HTERT RPE-1 (cell line): ENCODE data around the gene SPP1.
"Not testable (repeated sequence)": the region's sequence is repeated elsewhere in the genome, so short reads cannot be mapped to it uniquely, and the experiment has no call there.

ENCODE experiments used
- in situ Hi-C: fragments of 300-500 bp; cut with MboI; formaldehyde crosslinking; loops from 4 replicates; pipeline ENCODE4 v1.14.3; 2020; ENCODE audit warnings: low sequenced_read_pairs

SPP1 gene

DNA sequence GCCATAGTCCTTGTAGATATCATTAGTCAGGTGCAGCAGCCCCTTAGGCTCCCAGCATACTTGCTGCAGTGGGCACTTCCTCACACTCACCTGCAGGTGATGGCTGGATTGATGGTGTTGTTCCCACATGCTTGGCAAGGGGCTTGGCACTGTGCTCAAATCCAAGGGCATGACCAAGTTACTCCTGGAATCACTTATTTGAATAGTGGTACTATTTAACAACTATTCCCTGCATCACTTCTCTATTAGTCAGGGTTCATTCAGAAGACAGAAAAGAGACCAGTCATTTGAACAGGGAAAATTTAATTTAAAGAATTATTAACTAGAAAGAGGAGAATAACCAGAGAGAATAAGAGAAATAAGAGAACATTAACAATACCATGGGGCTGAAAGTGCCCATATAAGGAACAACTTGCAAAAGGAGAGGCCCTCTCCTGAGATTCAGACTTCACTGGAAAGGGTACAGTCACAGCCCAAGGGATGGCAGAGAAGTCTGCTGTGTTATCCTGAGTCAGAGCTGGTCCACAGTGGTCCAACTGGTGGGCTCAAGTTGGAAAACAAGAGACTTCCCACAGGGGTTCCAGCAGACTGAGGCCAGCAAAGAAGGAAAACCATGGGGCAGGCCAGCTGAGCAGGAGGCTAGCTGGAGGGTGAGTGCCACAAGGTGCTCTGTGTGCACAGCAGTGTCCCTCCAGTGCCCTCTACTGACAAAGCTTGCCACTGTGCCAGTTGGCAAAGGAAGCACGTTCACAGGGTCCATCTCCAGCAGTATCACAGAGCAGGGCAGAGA, 9.8 kb downstream of the SPP1 start:
- in situ Hi-C loops: no loop called here

DNA sequence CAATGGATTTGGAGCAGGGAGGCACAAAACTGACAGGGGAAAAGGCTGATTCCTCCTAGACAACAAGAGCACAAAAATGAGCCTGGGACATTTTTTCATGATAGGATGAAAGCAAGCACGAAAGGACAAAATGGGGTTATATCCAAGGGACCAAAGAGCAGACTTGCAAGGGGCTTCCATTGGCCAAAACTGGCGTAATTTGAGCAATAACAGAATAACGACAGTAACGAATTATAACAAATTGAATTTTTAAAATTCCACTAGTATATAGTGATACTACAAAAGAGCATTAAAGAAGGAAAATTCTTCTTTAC, 10.3 kb downstream of the SPP1 start:
- in situ Hi-C loops: no loop called here

DNA sequence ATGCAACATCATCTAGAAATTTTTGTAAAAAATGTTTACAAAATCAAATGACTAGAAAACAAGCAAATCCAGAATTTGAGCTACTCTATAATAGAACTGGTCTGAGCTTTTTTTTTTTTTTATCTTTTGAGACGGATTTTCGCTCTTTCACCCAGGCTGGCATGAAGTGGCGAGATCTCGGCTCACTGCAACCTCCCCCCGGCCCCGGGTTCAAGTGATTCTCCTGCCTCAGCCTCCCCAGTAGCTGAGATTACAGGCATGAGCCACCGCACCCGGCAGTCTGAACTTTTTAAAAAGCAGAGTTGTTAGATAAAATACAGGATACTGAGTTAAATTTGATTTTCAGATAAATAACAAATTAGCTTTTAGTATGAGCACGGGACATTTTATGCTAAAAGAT, 11.0 kb downstream of the SPP1 start:
- in situ Hi-C loops: no loop called here

DNA sequence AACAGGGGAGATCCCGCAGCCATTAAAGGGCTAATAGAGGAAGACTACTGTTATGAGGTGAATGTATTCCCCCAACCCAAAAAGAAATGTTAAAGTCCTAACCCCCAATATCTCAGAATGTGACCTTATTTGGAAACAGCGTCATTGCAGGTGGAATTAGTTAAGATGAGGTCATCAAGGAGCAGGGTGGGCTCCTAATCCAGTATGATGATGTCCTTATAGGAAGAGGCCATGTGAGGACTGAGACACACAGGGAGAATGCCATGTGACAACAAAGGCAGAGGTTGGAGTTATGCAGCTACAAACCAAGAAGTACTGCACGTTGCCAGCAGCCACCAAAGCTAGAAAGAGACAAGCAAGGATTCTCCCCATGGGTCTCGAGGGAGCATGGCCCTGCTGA, 14.3 kb downstream of the SPP1 start:
- in situ Hi-C loops: no loop called here

DNA sequence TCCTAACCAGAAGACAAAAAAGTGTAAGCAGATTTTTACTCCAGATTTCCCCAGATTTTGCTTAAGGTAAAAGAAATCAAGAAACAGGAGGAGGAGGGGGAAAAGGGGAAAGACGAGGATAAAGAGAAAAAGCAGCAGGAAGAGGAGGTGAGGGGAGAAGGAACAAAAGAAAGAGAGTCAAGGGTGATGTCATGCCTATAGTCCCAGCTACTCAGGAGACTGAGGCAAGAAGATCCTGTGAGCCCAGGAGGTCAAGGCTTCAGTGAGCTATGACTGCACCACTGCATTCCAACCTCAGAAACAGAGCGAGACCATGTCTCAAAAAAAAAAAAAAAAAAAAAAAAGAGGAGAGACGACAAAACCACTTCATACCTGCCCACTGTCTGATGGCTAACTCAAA, 19.9 kb downstream of the SPP1 start:
- in situ Hi-C loops: no loop called here

DNA sequence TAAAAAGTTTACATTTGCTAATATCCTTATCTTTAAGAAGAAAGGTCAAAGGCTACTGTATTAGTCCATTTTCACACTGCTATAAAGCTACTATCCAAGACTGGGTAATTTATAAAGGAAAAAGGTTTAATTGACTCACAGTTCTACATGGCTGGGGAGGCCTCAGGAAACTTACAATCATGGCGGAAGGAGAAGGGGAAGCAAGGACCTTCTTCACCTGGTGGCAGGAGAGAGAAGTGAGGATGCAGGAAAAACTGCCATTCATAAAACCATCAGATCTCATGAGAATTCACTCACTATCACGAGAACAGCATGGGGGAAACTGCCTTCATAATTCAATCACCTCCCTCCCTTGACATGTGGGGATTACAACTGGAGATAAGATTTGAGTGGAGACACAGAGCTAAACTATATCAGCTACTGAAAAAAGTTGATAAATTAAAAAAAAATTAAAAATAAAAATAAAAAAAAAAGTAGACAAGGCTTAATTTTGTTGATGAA, 23.7 kb downstream of the SPP1 start:
- in situ Hi-C loops: not testable (repeated sequence)

DNA sequence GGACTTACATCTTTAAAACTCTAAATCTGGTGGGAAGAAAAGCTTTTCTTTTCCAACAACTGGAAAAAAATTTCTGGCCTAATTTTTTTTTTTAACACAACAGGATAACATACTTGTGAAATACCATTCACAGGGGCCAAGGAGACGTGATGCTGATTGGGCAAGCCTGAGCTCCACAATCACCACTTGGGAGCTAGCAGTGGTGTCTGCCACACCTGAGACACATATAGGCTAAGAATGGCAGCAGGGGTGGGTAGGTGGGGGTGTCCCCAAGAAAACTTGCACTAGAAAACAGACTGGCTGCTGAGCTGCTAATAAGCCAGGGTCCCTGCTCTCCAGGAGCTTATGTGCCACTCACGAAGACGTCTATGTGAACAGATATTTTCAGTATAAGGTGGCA, 26.4 kb downstream of the SPP1 start:
- in situ Hi-C loops: no loop called here

DNA sequence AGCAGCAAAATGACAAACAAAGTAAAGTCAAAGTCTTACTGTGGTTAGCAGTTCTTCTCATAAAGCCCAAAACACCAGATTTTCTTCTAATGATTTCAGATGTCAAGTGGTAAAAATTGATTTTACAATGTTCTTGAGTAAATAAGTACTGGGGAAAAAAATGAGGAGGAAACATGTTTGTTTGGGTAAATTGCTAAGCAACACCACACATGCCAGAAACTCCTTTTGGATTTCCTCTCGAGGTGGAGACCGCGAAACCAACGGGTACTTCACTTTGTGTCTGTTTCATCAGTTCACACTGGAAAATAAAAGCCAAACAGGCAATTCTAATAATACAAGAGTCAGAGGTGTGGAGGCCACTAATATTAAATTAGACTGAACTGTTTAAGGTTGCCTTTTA, 27.3 kb downstream of the SPP1 start:
- in situ Hi-C loops: no loop called here

DNA sequence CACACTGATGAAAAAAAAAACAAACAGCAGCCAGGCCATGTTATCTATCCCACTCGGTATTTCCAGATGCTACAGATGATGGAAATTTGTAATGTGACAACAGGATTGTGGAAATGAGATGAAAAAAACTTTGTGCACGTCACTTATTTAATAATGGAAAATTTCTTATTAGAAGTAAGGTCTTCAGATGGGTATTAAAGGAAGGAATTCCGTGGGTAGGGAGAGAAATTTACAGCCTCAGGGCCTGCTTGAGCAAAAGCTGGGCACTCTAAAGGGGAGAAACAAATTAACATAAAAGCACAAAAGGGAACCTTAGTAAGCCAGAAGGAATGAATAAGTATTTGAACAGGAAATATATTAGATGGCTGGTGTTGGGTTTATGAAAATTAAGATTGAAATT, 27.7 kb downstream of the SPP1 start:
- in situ Hi-C loops: no loop called here

DNA sequence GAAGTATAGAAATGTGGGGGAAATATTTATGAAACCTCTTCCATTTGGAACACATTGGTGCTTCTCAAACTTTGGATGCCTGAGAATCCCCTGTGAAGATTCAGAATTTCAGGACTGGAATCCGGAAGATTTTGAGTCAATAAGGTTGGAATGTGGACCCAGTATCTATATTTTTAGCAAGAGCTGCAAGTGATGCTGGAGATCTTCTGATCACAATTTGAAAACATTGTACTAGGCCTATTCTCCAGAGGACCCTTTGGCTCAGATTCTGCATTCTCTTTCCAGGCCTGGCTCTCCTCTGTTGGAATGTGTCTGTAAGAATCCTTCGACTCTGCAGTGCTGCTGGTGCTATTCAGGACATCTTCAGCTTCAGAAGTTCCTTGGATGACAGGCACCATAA, 29.6 kb downstream of the SPP1 start:
- in situ Hi-C loops: no loop called here

DNA sequence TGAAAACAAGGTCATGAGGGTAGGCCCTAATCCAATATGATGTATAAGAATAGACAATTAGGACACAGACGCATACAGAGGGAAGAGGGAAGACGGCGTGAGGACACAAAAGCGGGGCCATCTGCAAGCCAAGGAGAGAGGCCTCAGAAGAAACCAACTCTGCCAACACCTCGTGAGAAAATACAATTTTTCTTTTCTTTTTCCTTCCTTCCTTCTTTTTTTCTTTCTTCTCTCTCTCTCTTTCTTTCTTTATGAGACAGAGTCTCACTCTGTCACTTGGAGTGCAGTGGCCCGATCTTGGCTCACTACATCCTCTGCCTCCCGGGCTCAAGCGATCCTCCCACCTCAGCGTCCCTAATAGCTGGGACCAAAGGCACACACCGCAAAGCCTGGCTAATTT, 30.4 kb downstream of the SPP1 start:
- in situ Hi-C loops: no loop called here

DNA sequence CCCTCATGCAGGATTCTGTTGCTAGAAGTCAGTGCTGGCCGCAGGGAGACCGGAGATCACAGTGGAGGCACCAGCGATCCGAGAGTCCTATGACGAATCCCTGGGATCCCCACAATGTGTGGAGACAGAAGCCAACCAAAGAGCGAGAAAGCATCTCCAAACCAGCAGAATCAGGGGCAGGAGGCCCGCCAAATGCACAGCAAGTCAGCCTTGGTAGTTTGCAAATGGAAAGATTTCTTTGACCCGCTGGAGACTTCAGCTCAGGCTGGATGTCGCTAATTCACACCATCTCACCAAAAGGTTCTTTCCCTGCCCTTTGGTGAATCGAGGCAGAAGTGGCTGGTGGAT, 31.4 kb downstream of the SPP1 start:
- in situ Hi-C loops: no loop called here

DNA sequence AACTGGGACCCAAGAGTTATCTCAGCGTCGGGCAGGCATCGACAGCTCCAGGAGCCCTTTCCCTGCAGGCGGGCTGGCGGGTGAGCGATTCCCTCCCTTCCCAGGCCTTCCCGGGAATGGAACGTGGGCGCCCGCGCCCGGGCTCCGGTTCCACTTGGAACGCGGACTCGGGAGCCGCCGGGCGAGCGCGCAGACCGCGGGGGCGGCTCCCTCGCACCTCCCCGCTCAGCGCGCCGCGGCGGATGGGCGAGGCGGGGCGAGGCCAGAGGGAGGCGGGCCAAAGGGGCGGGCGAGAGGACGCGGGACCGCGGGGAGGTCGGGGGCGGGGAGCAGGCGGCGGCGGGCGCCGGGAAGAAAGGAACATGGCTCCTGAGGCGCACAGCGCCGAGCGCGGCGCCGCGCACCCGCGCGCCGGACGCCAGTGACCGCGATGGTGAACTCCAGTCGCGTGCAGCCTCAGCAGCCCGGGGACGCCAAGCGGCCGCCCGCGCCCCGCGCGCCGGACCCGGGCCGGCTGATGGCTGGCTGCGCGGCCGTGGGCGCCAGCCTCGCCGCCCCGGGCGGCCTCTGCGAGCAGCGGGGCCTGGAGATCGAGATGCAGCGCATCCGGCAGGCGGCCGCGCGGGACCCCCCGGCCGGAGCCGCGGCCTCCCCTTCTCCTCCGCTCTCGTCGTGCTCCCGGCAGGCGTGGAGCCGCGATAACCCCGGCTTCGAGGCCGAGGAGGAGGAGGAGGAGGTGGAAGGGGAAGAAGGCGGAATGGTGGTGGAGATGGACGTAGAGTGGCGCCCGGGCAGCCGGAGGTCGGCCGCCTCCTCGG, 32.0 kb downstream of the SPP1 start, which contains the start of gene PKD2:
Gene PKD2, plus strand, starts transcription at position 332 of the 818 bp plus-strand sequence. Its CDS starts 99 bp downstream, at position 431.
- in situ Hi-C loops: no loop called here

DNA sequence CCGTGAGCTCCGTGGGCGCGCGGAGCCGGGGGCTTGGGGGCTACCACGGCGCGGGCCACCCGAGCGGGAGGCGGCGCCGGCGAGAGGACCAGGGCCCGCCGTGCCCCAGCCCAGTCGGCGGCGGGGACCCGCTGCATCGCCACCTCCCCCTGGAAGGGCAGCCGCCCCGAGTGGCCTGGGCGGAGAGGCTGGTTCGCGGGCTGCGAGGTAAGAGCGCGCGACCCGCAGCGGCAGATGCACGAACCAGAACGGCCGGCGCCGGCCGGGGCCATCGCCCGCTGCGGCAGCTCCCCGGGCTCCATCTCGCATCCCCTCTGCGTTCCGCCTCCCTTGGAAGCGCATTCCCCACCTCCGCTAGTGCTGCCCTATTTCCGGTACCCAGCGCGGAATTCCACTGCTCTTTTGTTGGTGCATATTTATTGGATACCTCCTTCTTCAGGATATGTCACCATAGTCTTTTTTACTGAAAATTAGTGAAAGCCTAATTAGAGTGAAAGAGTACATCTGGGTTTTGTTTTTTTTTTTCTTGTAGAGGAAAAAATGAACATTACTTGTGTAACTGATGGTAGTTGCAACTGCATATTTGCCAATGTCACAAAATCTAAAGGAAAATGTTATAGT, 32.7 kb downstream of the SPP1 start:
- in situ Hi-C loops: no loop called here

DNA sequence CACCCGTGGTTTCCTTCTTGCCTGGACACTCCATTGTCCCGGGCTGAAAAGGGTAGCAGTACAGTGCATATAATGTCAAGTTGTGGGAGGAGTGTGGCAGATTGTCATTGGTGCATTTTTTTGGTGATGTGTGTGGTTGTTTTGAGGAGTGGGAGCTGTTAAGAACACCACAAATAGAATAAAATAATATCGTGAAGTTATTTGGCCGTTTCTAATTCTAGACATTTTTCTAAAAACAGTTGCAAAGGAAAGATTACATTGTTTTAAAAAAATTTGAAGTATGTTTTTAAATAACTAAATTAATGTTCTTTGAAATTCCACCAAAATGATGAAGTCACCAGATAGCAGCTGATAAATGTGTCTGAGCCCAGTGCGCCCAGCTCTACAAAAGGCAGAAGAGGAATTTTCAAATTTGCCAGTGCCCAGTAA, 33.2 kb downstream of the SPP1 start:
- in situ Hi-C loops: no loop called here

DNA sequence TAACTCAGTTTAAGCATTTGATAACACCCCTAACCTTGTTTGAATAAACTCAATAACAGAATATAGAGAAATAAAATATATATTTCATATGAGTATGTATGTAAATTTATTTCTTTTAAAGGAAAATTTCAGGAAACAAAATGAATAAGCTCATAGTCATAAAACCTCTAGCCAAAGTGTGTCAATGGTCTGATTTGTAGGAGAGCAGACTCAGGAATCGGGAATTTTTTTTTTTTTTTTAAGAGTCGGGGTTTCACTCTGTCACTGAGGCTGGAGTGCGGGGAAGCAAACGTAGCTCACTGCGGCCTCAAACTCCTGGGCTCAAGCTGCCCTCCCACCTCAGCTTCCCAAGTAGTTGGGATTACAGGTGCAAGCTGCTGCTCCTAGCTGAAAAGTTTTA, 34.4 kb downstream of the SPP1 start:
- in situ Hi-C loops: no loop called here

DNA sequence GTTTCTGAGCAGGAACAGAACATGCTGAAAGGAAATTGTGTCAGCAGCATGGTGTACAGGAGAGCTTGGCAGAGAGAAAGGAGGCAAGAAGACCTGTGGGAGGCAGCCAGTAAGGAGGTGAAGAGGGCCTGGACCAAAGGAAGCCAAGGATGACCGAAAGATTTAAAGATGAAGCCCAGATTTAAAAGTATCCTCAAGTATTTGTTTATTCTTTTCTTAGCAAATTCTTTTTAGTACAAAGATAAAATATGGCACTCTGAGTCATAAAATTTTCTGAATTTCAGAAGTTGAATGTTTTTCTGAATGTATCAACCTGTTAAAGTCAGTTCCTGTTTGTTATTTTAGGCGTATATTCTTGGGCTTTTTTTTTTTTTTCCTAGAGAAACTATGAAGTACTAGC, 35.5 kb downstream of the SPP1 start:
- in situ Hi-C loops: no loop called here

DNA sequence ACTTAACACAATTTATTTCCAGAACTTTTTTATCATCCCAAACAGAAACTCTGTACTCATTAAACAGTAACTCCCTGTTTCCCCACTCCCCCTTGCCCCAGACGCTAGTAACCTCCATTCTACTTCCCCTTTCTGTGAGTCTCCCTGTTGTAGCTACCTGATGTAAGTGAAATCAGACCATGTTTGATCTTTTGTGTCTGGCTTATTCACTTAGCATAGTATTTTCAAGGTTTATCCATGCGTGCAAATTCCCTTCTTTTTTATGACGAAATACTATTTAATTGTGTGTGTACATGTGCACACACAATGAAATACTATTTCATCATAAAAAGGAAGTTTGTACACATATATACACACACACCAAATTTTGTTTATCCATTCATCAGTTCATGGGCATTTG, 37.1 kb downstream of the SPP1 start:
- in situ Hi-C loops: no loop called here

DNA sequence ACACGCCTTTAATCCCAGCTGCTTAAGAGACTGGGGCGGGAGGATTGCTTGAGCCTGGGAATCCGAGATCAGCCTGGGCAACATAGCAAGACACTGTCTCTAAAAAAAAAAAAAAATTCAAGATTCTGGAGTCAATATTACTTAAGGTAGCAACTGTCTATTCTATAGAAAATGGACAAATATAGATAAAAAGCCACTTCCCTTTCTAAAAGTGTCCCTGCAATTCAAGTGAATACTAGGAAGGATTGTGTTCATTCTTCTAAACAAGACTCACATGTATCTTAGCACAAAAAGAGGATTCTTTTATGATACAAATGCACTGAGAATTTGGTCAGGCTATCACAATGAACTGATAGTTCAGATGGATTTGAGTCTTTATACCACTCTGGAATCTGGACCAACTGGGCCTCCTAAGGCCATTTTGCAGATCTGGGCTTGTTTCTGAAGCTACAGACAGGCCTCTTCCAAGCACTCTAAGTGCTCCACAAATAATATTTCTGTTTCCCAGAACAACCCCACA, 38.9 kb downstream of the SPP1 start:
- in situ Hi-C loops: no loop called here

DNA sequence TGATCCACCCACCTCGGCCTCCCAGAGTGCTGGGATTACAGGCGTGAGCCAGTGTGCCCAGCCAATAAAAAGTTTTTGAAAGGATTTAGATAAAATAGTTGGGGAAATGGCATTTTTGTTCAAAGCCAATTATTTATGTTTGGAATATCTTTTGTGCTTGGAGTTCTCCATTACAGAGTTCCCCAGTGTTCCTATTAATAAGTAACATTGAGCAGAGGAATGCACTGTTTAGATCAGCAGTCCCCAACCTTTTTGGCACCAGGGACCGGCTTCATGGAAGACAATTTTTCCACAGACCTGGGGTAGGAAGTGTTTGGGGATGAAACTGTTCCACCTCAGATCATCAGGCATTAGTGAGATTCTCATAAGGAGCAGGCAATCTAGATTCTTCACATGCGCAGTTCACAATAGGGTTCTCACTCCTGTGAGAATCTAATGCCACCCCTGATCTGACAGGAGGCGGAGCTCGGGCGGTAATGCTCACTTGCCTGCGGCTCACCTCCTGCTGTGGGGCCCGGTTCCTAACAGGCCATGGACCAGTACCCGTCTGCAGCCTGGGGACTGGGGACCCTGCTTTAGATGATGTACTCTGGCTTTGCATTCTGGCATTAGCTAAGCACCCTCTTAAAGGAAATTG, 40.3 kb downstream of the SPP1 start:
- in situ Hi-C loops: no loop called here
